Measurements from ENCODE around the gene TIMELESS.

DNA sequence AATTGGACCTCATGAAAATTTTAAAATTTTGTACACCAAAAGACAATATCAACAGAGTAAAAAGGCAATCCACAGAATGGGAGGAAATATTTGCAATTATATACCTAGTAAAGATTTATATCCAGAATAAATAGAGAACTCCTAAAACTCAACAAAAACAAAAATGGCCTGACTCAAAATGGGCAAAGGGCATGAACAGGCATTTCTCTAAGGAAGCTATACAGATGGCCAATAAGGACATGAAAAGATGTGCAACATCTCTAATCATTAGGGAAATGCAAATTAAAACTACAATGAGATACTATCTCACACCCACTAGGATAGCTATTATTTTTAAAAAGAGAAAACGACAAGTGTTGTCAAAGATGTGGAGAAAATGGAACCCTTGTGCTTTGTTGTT lies 75.7 kb downstream of the TIMELESS start:
- TF ChIP-seq, protein P1, sequence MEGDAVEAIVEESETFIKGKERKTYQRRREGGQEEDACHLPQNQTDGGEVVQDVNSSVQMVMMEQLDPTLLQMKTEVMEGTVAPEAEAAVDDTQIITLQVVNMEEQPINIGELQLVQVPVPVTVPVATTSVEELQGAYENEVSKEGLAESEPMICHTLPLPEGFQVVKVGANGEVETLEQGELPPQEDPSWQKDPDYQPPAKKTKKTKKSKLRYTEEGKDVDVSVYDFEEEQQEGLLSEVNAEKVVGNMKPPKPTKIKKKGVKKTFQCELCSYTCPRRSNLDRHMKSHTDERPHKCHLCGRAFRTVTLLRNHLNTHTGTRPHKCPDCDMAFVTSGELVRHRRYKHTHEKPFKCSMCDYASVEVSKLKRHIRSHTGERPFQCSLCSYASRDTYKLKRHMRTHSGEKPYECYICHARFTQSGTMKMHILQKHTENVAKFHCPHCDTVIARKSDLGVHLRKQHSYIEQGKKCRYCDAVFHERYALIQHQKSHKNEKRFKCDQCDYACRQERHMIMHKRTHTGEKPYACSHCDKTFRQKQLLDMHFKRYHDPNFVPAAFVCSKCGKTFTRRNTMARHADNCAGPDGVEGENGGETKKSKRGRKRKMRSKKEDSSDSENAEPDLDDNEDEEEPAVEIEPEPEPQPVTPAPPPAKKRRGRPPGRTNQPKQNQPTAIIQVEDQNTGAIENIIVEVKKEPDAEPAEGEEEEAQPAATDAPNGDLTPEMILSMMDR (optimal IDR thresholded peaks at IDR 0.05 in 1 of 3, IDR thresholded peaks at IDR 0.05 in 1 of 3, conservative IDR thresholded peaks at IDR 0.05 in 1 of 3; ENCODE audit: extremely low read depth in 1 of 3, insufficient read depth in 2 of 3, low read length in 3 of 3) = no peak
- TF ChIP-seq EZH2 (IDR thresholded peaks at IDR 0.05; ENCODE audit: low read length) = no peak
